Dedifferentiated amniotic fluid mesenchymal stem cell (primary cell): ENCODE results near the gene PTHLH.

Experiments
- DNase-seq: peaks from one replicate; pipeline ENCODE4 v3.0.0-alpha.2; 2016; ENCODE audit errors: extremely low spot score

The PTHLH gene

DNA sequence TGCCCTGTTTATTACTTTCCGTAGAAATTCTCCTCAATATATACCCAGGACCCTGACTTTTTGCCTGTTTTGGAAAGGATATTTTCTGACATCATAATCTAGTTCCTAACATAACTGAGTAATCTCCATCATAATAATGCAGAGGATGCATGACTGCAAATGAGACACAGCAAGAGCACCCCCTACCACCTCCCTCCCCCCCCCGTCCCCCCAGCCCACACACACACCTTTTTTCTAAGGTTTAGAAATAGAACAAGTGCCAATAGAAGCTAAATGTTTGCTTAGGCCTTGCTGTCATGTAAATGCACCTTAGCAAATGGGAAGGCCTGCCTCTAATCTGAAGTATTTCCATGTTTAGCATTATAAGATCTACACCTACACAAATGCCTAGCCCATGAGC, at the start of gene PTHLH:
Gene PTHLH (minus strand): TSS at position 13 of the 400 bp plus-strand sequence. CDS start 3,239 bp downstream, outside the sequence.
- DNase-seq = no peak

DNA sequence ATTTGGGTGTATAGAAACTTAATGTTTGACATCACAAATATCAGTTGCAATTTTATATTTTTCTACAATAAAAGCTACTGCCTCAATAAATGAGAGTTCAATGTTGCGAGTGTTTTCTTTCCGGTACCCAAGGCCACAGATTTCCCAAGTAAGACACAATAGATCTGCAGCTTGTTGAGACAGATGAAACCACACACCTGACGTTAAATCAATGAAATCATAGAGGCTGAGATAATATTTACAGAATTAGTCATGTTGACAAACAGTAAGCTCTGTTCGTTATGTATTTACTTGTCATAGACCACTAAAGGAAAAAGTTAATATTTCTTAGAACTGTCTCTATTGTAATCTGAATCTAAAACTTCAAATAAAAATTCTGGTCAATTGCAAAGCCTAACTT, 49.2 kb upstream of the PTHLH start:
- no peak for DNase-seq

DNA sequence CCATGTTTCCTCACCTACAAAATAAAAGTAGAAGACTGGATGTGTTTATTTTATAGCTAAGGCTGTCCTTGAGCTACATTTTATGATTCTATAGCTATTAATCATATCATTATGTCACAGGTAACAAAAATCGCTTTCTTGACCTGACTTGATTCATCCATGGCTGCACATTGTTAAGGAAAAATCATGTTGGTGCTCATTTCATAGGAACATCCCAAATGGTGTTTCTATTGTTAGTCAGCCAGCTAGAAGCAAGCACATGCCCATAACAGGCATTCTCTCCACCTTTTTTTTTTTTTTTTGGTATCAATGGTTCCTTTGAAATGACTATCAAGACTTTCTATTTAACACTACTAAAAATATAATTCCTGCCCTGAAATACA, 45.3 kb upstream of the PTHLH start:
- DNase-seq = no peak

DNA sequence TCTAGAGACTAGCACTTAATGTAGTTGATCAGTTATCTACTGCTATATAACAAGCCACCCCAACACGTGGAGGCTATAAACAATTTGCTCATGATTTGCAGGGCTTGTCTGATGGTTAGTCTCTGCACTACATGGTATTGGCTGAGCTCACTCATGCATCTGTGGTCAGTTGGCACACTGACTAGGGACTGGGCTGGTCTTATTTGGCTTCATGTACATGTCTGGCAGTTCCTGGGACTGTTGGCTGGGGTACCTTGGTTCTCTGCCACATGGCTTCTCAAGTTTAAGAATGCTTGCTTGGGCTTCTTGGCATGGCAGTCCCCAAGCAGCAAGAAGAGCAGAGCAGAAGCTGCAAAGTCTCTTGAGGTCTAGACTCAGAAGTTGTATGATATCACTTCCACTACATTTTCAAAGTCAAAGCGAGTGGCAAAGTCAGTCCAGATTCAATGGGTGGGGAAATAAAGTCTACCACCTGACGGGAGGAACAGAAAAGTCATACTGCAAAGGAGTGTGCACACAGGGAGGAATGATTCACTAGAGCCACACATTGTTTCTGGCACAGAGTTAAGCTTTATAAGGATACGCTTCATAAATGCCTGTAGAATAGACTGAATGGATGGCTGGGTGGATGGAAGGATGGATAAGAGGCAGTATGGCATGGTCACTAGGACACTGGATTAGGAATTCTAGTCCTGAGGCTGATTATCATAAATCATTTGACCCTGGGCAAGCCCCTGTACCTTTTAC, 44.8 kb upstream of the PTHLH start:
- DNase-seq = no peak

DNA sequence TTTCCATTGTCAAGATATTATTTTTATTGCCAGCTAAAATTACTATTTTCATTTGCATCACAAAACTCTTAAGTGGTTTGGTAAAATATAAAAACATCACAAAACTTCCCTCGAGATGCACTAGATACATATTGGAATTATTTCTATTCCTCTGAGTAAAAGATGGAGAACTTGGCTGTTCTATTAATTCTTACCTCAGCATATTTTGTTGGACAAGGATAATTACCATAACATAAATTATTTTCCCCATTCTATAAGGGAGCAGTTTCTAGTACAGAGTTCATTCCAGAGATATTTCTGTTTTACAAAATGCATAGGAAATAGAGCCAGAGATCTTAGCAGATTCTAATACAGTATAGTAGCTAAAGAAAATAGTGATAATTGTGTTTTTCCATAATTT, 42.6 kb upstream of the PTHLH start:
- DNase-seq = no peak

DNA sequence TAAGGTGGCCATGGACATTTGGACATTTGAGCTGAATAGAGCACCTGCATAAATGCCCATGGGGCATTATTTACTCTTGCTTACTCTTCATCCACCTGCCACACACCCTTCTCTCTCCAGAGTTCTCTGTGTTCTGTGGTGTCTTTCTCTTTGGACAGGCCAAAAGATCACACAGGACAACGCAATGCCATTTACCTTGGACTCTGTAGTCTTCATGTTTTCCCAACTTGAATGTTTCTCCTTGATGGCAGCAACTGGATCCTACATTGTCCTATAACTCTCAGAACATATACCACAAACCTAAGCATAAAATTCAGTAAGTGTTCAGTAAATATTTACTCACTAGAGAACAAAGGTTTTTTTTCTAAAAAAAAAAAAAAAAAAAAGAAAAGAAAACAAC, 41.7 kb upstream of the PTHLH start:
- no peak for DNase-seq

DNA sequence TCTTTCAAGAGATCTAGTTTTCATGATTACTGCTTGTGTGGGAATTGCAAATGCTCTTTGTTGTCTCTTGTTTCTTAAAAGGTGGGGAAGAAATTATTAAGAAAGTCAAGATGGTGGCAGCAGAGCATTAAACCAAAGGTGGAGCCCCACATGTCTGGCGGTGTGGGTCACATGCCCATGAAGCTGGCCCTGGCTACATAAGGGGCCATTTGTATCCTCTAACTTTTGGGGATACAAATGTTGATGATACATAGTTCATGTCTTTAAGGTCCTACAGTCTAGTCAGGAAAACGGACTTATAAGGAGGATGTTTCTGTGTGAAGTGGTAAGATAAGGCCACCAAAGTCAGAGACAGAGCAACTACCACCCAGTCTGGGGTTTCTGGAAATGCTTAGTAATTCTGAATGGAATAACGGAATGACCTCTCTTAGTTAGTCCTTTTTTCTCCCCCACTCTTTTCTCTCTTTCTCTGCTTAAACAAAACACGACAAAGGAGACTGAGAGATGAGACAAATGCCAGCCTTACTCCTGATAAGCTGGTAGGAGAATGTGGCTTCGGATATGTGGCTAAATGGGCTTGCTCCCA, 39.9 kb upstream of the PTHLH start:
- DNase-seq = no peak

DNA sequence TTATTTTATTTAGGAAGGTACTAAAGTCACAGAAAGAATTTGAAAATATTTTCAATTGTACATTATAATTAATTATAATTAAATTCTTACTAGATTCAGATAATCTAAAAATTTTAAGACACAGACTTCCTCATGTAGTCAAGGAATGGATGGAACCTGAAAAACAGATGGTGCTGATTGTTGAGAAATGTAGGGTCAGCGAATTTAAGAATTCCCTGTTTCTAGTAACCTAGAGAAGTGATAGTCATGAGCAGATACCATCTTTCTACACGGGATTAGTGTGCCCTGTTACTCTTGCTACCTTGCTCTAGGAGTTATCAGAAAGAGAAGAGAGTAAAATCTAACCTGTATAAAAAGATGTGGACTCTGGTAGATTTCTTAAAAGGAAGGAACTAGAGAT, 37.5 kb upstream of the PTHLH start:
- DNase-seq = no peak

DNA sequence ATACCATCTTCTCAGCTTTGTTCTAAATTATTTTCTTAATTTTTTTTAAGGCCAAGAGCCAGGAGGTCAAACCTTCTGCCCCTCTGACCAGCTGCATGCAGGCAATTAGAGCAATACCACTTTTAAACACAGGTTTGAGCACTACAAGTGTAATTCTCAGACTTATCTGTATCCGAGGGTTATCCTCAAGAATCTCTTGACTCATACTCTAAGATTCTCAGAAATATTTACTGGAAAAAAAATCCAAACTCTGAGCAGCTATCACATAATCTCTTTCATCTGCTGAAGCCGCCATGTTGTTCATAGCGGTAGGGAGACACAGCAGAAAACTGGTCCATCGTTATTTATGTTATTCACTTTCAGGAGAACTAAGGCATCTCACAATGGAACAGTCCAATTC, 27.4 kb upstream of the PTHLH start:
- no peak for DNase-seq

DNA sequence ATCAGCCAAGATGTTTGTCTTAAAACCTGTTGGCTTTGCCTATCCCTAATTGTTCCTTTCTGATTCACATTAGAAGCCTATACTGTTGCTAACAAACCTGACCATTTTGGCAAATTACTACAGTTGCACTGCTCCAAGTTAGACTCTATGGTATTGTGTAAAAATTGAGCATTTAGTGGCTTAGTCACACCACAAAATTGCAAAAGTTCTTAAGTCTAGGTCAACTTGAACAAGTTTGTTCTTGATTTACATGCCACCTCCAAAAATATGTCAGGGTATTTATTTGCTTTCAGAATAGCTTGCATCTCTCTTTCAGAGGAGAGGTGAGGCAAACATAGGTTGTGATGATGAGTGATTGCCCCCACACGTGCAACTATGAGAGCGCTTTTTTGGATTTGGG, 27.0 kb upstream of the PTHLH start:
- DNase-seq = no peak

DNA sequence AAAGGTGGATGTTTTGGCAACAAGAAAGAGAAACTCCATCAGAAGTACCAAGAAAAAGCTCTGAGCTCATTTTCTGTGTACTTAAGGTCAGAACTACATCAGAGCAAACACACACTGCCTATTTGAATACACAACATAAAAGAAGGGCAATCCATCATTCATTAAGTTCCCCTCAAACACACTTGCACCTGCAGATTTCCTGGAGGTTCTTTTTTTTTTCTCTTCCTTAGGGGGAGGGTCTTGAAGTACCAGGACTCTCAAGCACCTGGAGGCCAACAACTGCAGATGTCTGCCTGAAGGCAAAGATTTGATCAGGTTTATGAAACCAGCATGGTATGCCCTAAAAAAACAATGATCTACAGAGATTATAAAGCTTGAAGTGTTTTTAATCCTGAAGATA, 26.1 kb upstream of the PTHLH start:
- no peak for DNase-seq

DNA sequence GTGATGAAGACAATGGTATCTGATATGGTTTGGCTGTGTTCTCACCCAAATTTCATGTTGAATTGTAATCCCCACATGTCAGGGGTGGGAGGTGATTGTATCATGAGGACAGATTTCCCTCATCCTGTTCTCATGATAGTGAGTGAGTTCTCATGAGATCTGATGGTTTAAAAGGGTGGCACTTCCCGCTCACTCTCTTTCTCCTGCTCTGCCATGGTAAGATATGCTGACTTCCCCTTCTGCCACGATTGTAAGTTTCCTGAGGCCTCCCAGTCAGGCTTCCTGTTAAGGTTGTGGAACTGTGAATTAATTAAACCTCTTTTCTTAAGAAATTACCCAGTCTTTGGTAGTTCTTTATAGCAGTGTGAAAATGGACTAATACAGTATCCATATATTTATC, 25.6 kb upstream of the PTHLH start:
- DNase-seq = no peak

DNA sequence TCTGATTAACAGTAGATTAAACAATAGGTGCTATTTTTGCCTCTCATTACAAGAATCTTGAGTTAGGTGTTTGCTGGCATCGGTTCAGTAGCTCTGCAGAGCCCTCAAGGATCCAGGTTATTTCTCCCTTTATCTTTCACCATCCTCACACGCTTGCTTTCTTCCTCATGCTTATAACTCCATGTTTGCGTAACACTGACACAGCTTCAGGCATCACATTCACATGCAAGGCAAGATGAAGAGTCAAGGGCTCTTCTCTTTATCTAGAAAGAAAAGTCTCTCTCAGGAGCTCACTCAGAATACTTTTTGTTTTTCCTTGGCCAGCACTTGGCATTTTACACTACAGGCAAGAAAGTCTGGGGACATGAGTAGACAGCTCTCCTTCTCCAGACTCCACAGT, 24.2 kb upstream of the PTHLH start:
- no peak for DNase-seq

DNA sequence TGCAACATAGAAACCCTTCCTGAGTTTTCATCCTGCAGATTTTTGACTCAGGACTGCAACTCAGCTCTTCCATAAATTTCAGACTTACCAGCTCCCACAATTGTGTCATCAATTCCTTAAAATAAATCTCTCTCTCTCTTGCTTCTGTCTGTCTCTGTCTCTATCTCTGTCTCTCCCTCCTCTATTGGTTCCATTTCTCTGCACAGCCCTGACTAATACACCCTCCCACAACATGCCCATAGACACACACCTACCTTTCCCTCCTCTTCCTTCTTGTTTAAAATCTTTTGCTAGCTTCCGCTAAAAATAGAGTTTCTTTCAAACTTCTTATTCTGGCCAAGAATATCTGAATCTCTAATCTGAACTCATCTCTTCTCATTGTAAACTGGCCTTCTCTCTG, 22.9 kb upstream of the PTHLH start:
- no peak for DNase-seq

DNA sequence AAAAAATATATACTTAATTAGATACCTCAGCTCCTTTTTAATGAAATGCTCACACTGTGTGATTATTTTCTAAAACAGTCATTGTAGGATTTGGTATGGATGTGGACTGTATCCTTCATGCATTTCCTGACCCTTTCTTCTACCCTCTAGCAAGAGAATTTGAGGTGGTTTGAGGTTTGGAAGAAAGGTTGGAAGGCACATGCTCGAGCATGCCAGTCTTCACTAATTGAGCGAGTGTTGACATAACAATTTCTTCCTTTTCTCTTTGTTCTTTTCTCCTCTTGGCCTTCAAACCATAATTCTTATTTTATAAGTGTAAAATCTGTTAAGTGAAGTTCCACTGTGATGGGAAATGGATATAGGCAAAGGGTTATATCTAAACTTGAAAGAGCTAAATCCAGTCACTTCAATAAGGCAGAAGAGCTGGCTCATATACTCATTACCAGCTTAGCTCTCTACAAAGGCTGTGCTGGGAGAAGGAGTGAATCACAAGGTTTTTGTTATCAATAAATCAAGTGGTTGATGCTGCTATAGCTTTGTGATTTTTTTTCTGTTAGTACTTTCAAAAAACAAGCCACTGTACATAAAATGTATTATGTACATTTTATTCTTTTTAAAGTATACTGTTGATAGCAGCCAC, 16.2 kb upstream of the PTHLH start:
- DNase-seq = no peak

DNA sequence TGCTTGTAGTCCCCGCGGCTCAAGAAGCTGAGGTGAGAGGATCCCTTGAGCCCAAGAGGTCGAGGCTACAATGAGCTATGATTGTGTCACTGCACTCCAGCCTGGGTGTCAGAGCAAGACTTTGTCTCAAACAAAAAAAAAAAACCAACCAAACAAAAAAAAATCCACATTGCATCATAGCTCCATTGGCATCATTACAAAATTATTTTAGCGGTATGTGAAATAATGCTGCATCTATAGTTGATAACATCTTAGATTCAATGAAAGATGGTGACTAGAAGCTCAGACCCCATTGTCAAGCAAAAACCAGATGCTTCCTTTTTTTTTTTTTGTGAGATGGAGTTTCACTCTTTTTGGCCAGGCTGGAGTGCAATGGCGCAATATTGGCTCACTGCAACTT, 14.8 kb upstream of the PTHLH start:
- no peak for DNase-seq

DNA sequence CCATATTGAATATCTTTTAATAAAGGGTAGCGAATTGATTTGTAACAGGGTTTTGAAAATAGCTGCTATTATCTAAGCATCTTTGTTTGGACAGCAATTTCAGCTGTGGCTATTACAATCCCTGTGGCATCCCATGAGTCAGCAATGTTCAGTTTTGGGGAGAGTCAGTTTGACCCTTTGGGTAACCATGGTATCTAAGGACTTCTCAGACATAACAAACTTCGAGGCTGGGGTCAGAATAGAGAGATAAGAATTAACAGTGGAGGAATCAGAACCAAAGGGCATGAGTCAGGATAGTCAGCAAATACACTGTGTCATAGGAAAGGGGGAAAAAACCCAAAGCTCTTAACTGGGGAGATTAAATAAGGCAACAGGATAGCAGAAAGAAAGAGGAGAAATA, 11.7 kb upstream of the PTHLH start:
- peak; percentile 31 for DNase-seq

DNA sequence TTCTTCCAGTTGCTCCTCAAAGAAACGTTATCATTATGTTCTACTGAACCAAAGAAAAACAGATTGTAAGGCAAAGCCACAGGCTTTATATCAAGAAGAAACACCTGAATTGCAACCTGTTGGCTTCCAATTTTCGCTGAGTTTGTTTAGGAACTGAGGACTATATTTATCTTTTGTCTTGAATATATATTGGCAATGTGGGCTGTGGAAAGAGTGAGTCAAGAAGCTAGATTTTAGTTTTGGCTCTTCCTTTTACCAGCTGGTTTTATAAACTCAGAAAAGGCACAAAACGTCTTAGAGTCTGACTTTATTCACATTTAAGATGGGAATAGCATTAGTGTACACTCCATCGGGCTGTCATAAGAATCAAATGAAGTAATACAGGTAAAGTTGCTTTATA, 10.4 kb upstream of the PTHLH start:
- no peak for DNase-seq

DNA sequence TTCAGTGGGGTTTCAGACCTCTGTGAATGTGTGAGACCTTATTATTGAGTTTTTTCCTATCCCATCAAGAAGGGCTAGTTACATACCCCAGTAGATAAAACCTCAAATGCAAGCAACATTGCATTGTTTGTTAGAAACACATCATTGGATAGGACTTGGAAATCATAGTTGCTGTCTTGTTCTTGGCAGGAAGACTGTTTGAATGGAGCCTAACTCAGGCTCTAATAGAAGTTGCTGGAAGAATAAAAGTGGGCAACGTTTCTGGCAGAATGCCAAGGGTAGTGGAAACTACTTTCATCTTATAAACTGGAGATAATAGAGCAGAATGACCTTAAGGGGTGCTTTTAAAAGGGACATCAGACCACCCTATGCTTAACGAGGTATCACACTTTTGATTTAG, 9.9 kb upstream of the PTHLH start:
- no peak for DNase-seq

DNA sequence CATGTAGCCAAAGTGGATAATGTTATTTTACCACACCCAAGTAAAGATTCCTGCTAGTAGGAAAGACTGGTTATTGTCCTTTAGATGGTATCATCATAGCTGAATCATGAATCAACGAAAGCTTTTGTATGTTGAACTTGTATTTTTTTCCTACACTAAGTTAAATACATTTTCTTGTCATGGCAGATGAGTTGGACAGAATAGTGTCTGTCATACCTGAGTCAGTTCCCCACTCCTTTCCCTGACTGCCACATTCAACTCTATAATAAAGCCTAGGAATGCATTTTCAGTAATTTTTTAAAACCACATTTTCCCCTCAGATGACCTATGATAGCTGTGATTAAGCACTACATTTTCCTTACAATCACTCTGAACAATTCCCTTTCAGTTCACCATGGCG, 9.3 kb upstream of the PTHLH start:
- DNase-seq = peak; percentile 33

DNA sequence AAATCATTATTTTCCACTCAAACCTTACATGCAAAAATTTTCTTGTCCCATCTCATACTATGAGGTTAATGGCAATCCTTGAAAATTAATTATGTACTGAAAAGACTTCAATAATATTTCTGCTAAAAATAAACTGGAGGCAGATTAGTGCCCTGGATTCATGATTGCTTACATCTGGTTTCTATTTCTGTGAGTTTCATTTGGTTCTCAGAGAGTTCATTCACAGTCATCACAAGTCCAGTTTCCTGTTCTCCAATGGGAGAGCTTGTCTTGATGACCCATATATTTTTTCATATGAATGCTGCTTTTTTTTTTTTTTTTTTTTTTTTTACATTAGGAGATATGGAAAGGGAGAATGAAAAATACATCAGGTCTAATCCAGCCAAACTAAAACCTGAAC, 6.6 kb upstream of the PTHLH start:
- DNase-seq = peak; percentile 66

DNA sequence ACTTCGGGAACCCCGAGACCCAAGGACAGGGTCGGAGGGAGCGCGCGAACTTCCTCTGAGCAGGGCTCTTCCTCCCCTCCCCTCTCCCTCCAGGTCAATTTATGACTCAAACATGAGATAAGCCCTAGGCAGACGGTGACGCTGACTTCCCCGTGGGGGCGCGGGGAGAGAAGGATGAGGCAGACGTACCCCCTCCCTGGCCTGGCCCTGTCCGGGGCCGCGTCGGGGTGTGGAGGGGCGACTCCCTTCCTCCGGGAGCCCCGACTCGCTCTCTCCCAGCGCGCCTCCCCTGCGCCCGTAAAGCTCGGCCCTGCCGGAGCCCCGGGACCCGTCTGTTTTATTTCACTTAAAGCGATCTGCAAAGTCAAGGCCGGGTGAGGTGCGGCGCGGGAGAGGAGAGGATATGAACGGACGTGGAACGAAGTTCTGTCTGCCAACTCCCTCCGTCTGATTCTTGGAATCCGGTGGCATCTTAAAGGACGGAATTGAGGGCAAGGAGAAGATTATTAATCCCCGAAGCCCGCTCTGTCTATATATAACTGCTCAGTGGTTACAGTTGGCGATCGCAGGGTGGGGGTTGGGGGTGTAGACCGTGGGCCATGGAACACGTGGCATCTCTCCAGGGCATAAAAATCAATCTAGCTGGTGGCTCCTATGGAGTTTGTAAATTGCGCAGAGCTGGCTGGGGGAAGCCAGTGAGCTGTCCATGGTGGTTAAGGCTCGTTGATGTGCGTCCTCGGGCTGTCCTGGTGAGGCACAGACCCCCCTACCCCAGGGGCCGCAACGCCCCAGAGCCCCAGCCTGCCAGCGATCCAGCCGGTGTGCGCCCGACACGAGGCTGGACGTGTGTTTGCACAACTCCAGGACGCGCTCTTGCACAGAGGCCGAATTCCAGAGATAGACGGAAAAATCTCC, 2.9 kb upstream of the PTHLH start:
- DNase-seq = no peak
